ENCODE measurements around the gene PTPRA.

PTPRA gene

GRCh38 chr20:3000852-3001523 lies 127.7 kb downstream of the PTPRA start:
- DNase-seq (ENCODE audit: low read depth), result peak; percentile 81
- TF ChIP-seq CTCF (conservative IDR thresholded peaks at IDR 0.05; ENCODE audit: low read depth, low read length), result peak; percentile 46
- H3K4me3 ChIP-seq (ENCODE audit: low read depth, low read length), result no peak overlapping the region

GRCh38 chr20:3003416-3003815 lies 130.1 kb downstream of the PTPRA start:
- TF ChIP-seq CTCF (conservative IDR thresholded peaks at IDR 0.05; ENCODE audit: low read depth, low read length), result no peak
- no peak for DNase-seq (ENCODE audit: low read depth)
- H3K4me3 ChIP-seq (ENCODE audit: low read depth, low read length), result no peak overlapping the region

GRCh38 chr20:3010985-3011723 lies 137.9 kb downstream of the PTPRA start:
- peak; percentile 74 for DNase-seq (ENCODE audit: low read depth)
- H3K4me3 ChIP-seq (ENCODE audit: low read depth, low read length), result no peak overlapping the region
- TF ChIP-seq CTCF (conservative IDR thresholded peaks at IDR 0.05; ENCODE audit: low read depth, low read length), result no peak

- no peak for DNase-seq (ENCODE audit: low read depth)
Measured at GRCh38 chr20:3011752-3012151, 138.5 kb downstream of the PTPRA start.

GRCh38 chr20:3013771-3014170 lies 140.5 kb downstream of the PTPRA start:
- DNase-seq (ENCODE audit: low read depth), result no peak
- no peak overlapping the region for H3K4me3 ChIP-seq (ENCODE audit: low read depth, low read length)
- TF ChIP-seq CTCF (conservative IDR thresholded peaks at IDR 0.05; ENCODE audit: low read depth, low read length), result no peak

More at GRCh38 chr20:3011752-3012151, 138.5 kb downstream of the PTPRA start:
- no peak for TF ChIP-seq CTCF (conservative IDR thresholded peaks at IDR 0.05; ENCODE audit: low read depth, low read length)
- H3K4me3 ChIP-seq (ENCODE audit: low read depth, low read length), result no peak overlapping the region

- H3K4me3 ChIP-seq (ENCODE audit: low read depth, low read length), result no peak overlapping the region
- TF ChIP-seq CTCF (conservative IDR thresholded peaks at IDR 0.05; ENCODE audit: low read depth, low read length), result no peak
- DNase-seq (ENCODE audit: low read depth), result no peak
Measured at GRCh38 chr20:3014179-3014578, 140.9 kb downstream of the PTPRA start.

Data from choroid plexus epithelial cell (primary cell).